Neural progenitor cell (in vitro differentiated cells): ENCODE data around the gene TRIM41.

ENCODE experiments used
- EZH2 ChIP-seq: fragments of 200-600 bp; sonication (generic); IDR thresholded peaks from 2 replicates; pipeline ENCODE4 v1.6.1; 2017; ENCODE audit warnings: antibody characterized with exemption, mild to moderate bottlenecking, moderate library complexity
- EZH2phosphoT487 ChIP-seq: fragments of 200-600 bp; sonication (generic); IDR thresholded peaks from 2 replicates; pipeline ENCODE4 v1.6.1; 2017; ENCODE audit warnings: antibody characterized with exemption
- TF ChIP-seq, protein P1 (sequence below): fragments of 200-600 bp; sonication (generic); IDR thresholded peaks from 2 replicates; pipeline ENCODE4 v1.5.1; 2017; ENCODE audit warnings: antibody characterized with exemption, mild to moderate bottlenecking

DNA sequence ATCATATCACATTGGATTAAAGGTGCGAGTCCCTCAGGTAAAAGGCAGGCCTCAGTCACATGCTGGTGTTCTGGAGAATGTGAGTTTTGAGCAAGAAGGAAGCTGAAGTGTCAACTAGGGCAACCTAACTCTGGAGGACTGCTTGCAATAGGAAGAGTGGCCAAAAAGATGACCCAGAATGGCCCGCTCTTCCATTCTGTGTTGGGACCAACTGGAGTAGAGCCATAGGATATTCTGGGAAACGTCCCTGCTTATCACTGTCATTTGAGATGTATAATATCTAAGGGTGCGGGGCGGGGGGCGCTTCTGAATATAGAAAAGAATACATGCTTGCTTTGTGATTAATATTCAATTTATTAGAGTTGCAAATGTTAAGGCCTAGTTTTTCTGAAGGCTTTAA, 11.0 kb upstream of the TRIM41 start:
- TF ChIP-seq, protein P1, sequence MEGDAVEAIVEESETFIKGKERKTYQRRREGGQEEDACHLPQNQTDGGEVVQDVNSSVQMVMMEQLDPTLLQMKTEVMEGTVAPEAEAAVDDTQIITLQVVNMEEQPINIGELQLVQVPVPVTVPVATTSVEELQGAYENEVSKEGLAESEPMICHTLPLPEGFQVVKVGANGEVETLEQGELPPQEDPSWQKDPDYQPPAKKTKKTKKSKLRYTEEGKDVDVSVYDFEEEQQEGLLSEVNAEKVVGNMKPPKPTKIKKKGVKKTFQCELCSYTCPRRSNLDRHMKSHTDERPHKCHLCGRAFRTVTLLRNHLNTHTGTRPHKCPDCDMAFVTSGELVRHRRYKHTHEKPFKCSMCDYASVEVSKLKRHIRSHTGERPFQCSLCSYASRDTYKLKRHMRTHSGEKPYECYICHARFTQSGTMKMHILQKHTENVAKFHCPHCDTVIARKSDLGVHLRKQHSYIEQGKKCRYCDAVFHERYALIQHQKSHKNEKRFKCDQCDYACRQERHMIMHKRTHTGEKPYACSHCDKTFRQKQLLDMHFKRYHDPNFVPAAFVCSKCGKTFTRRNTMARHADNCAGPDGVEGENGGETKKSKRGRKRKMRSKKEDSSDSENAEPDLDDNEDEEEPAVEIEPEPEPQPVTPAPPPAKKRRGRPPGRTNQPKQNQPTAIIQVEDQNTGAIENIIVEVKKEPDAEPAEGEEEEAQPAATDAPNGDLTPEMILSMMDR, result no peak
- no peak for TF ChIP-seq EZH2
- no peak for TF ChIP-seq EZH2phosphoT487
